LNCAP (cell line): ENCODE results near the gene EXOC6.

ENCODE experiments used
- TF ChIP-seq, protein P1 (sequence below): fragments of 450-650 bp; IDR thresholded peaks from 2 replicates; pipeline ENCODE4 v1.5.1; 2017; ENCODE audit warnings: mild to moderate bottlenecking

EXOC6 gene

DNA sequence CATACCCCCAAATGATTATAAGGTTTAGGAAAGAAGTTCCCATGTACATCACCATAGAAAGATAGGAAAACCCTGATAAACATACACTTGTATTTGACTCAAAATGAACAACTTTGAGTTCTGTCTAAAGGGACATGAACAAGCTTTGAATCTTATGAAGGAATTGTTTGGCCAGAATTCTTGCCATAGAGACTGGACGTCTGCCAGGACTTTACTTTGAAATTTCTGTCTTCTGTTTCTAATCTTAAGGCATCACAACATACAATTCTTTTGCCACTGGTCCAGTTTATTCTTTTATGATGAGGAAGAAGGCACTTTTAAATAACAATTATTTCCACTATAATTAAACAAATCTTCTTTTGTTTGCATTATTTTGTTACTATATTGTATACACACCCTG lies 186.1 kb downstream of the EXOC6 start:
- TF ChIP-seq, protein P1, sequence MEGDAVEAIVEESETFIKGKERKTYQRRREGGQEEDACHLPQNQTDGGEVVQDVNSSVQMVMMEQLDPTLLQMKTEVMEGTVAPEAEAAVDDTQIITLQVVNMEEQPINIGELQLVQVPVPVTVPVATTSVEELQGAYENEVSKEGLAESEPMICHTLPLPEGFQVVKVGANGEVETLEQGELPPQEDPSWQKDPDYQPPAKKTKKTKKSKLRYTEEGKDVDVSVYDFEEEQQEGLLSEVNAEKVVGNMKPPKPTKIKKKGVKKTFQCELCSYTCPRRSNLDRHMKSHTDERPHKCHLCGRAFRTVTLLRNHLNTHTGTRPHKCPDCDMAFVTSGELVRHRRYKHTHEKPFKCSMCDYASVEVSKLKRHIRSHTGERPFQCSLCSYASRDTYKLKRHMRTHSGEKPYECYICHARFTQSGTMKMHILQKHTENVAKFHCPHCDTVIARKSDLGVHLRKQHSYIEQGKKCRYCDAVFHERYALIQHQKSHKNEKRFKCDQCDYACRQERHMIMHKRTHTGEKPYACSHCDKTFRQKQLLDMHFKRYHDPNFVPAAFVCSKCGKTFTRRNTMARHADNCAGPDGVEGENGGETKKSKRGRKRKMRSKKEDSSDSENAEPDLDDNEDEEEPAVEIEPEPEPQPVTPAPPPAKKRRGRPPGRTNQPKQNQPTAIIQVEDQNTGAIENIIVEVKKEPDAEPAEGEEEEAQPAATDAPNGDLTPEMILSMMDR = no peak

DNA sequence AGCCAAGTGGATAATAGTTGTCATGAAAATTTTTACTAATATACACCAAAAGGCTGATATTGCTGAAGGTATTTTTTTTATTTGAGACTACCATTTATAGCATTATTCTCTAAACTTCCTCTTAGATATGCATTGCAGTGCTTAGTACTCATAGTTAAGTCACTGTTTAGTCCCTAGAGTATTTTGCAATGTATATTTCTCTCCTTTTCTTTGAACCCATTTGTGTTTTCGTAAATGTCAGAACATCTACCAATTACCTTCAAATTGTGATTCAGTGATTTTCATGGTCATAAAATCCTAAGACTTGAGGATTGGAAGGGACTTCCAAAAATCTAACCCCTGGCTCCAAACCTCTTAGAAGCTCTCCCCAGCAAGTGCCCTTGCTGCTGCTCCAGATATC lies 190.8 kb downstream of the EXOC6 start:
- TF ChIP-seq, protein P1 = no peak

DNA sequence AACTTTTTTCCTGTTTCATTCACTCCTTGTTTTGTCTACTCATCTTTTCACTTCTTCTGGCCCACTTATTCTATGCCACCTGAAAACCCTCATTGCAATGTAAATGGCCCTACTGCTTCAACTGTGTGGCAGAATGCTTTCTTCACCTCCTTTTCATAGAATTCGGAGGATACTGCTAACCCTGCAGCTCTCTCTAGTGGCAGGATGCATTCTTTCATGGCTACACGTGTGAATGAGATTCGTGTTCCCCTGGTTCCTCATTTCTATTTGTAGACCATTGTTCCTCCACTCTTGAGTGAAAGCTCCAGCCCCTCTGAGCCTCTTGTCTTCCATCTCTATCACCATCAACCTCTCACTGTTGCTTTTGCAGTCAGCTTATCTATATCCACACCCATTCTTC lies 191.4 kb downstream of the EXOC6 start:
- TF ChIP-seq, protein P1 = peak; percentile 54

DNA sequence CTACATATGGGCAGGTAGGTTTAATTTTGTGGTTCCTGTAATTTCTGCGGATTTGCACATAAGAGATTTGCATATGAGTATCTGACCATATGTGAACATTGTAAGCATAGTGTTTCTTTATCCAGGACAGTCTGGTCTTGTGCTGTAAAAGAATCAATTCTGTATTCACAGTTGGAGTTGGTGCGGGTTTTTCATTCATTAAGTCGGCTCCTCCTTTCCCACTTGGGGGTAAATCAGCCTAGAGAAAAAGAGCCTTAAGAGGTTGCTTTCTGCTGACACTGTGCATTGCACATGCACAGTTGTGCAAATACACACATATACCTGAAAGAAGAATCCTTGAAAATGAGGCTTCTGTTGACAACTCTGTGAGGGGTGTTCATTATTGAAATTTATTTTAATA lies 206.2 kb downstream of the EXOC6 start:
- TF ChIP-seq, protein P1 = no peak

DNA sequence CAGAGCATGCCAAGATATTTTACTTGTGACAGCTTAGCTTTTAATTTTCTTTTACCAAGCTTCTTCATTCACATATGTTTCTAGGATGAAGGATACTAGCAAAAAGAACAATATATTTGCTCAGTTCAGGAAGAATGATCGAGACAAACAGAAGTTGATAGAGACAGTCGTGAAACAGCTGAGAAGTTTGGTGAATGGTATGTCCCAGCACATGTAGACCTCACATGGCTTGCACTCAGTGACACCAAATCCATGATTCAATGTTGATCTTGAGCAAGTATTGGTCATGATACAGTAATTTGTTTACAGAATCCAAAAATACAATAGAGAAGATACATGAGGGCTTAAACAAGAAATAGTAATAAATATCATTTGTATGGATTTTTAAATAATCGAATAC lies 209.8 kb downstream of the EXOC6 start:
- TF ChIP-seq, protein P1 = no peak

DNA sequence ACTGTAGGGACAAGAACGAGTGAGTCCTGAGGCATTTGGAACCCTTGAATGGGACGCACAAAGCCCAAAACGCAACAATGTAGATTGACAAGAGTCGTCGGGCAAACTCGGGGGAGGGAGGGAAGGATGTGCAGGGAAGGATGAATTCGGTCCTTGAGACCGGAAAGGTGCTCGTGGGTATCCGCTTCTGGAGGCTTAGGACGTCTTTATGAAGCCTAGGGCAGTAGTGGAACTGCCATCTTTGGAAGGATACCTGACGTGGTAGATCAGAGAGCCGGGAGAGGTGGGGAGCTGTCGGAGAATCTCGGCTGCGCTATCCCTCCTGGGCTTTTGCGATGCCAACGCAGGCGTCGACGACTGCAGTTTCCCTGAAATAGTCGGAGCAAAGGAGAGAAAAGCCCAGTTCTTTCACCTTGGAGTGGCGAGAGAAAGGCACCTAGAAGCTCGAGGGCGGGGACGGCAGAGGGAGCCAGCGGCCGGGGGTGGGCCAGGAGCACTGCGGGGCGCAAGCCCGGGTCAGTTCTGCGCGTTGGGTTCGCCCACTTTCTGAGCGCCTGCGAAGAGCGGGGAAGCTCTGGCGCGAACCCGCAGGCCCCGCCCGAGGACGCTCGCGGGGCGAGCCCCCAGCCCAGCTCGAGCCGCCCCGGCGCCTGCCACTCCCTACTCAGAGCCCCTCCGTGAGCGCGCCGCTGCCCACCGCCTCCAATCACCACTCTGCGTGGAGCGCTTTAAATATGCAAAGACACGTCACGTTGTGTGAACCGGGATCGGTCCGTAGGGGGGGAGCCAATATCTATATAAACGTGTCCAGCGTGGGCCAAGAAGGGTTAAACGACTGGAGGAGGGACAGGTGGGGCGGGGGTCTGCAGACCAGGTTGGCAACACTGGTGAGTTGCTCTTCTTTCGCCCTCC lies 211.9 kb downstream of the EXOC6 start, which contains the start of gene CYP26C1:
CYP26C1 (plus strand) TSS at position 824 of the 912 bp plus-strand sequence. CDS start 466 bp downstream, outside the sequence.
- TF ChIP-seq, protein P1 = no peak

DNA sequence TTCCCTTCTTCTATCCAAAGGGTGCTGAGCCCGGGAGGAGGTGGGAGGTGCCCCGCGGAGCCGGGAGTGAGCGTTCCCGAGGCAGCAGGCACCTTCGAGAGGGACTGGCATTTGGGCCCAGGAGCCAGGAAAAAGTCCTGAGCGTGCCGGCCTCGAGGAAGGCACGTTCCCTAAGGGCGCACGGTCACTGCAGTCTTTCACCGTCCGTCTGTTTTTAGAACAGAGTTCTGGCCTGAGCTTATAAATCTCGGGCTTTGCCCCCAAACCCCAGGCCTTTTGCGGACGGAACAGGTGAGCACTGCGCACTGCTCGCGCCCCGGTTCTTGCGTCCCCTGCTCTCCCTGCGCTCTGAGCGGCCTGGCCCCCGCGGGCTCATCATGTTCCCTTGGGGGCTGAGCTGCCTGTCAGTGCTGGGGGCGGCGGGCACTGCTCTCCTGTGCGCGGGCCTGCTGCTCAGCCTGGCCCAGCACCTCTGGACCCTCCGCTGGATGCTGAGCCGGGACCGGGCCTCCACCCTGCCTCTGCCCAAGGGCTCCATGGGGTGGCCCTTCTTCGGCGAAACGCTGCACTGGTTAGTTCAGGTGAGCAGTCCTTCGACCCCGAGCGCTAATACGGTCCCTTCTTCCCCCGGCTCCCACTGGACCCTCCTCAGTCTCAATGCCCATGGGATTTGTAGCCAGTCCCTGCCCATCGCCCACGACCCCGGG lies 212.7 kb downstream of the EXOC6 start:
- TF ChIP-seq, protein P1 = no peak
